H9 (cell line): ENCODE results near the gene LRMDA. TPM values are rescaled to one million over a fixed set of nuclear protein-coding genes. Genes with fewer than 3 reads are reported as not detected.

Experiments used
- DNase-seq: peaks from one replicate; pipeline ENCODE4 v3.0.0-alpha.2; 2017
- H2AFZ ChIP-seq: one replicate; pipeline ENCODE4 v1.6.1; 2013; ENCODE audit warnings: mild to moderate bottlenecking, low read length, control low read depth, moderate library complexity
- H2AK5ac ChIP-seq: 2 replicates; pipeline ENCODE4 v1.6.1; 2013; ENCODE audit warnings: low read length, control low read depth, mixed read lengths; ENCODE audit not compliant: insufficient read length
- H2BK120ac ChIP-seq: one replicate; pipeline ENCODE4 v1.6.1; 2013; ENCODE audit warnings: low read depth, mild to moderate bottlenecking, low read length, control low read depth, inconsistent platforms; ENCODE audit not compliant: poor library complexity, severe bottlenecking
- H2BK12ac ChIP-seq: 2 replicates; pipeline ENCODE4 v1.6.1; 2013; ENCODE audit warnings: low read length, control low read depth, mixed read lengths, low read depth; ENCODE audit not compliant: insufficient read length
- H2BK15ac ChIP-seq: 2 replicates; pipeline ENCODE4 v1.6.1; 2013; ENCODE audit warnings: low read depth, low read length, control low read depth
- H2BK20ac ChIP-seq: one replicate; pipeline ENCODE4 v1.6.1; 2013; ENCODE audit warnings: low read depth, mild to moderate bottlenecking, low read length, control low read depth, inconsistent platforms; ENCODE audit not compliant: poor library complexity, severe bottlenecking
- H2BK5ac ChIP-seq: 2 replicates; pipeline ENCODE4 v1.6.1; 2013; ENCODE audit warnings: low read length, control low read depth, mixed read lengths; ENCODE audit not compliant: insufficient read length
- H3K14ac ChIP-seq: 2 replicates; pipeline ENCODE4 v1.6.1; 2013; ENCODE audit warnings: low read length, control low read depth; ENCODE audit not compliant: insufficient read depth
- H3K18ac ChIP-seq: 2 replicates; pipeline ENCODE4 v1.6.1; 2013; ENCODE audit warnings: low read depth, mild to moderate bottlenecking, mixed read lengths, low read length, control low read depth; ENCODE audit not compliant: insufficient read length
- H3K23ac ChIP-seq: 2 replicates; pipeline ENCODE4 v1.6.1; 2013; ENCODE audit warnings: low read length, control low read depth, mixed read lengths, low read depth; ENCODE audit not compliant: insufficient read length
- H3K23me2 ChIP-seq: 2 replicates; pipeline ENCODE4 v1.6.1; 2013; ENCODE audit warnings: low read depth, mild to moderate bottlenecking, mixed read lengths, low read length, control low read depth; ENCODE audit not compliant: insufficient read length, poor library complexity, severe bottlenecking
- H3K27ac ChIP-seq: 2 replicates; pipeline ENCODE4 v1.5.1; 2013; ENCODE audit warnings: low read length, control low read depth, mixed read lengths, low read depth; ENCODE audit not compliant: insufficient read length
- H3K27me3 ChIP-seq: 2 replicates; pipeline ENCODE4 v1.6.1; 2013; ENCODE audit warnings: low read length, control low read depth, inconsistent platforms; ENCODE audit not compliant: insufficient read depth
- H3K4ac ChIP-seq: 2 replicates; pipeline ENCODE4 v1.6.1; 2013; ENCODE audit warnings: low read depth, mild to moderate bottlenecking, control low read depth, inconsistent platforms, low read length, moderate library complexity
- H3K4me1 ChIP-seq: 2 replicates; pipeline ENCODE4 v1.6.1; 2013; ENCODE audit warnings: low read length, control low read depth, inconsistent platforms; ENCODE audit not compliant: insufficient read depth
- H3K4me2 ChIP-seq: 2 replicates; pipeline ENCODE4 v1.6.1; 2013; ENCODE audit warnings: low read length, control low read depth, mixed read lengths; ENCODE audit not compliant: insufficient read length, insufficient read depth
- H3K56ac ChIP-seq: 2 replicates; pipeline ENCODE4 v1.6.1; 2013; ENCODE audit warnings: low read depth, mild to moderate bottlenecking, mixed read lengths, low read length, control low read depth; ENCODE audit not compliant: insufficient read length
- H3K79me1 ChIP-seq: 2 replicates; pipeline ENCODE4 v1.6.1; 2013; ENCODE audit warnings: low read depth, mild to moderate bottlenecking, moderate library complexity, low read length, control low read depth, inconsistent platforms; ENCODE audit not compliant: insufficient read depth, poor library complexity, severe bottlenecking
- H3K79me2 ChIP-seq: 2 replicates; pipeline ENCODE4 v1.6.1; 2013; ENCODE audit warnings: low read length, control low read depth, inconsistent platforms; ENCODE audit not compliant: insufficient read depth
- H3K9ac ChIP-seq: 2 replicates; pipeline ENCODE4 v1.6.1; 2013; ENCODE audit warnings: low read length, control low read depth, mixed read lengths; ENCODE audit not compliant: insufficient read length; ENCODE audit errors: extremely low read depth
- H3K9me3 ChIP-seq: one replicate; pipeline ENCODE4 v1.6.1; 2013; ENCODE audit warnings: low read depth, low read length, inconsistent platforms; ENCODE audit not compliant: control insufficient read depth
- H3T11ph ChIP-seq: one replicate; pipeline ENCODE4 v1.6.1; 2013; ENCODE audit warnings: mild to moderate bottlenecking, low read length, control low read depth, inconsistent platforms
- H4K20me1 ChIP-seq: one replicate; pipeline ENCODE4 v1.6.1; 2013; ENCODE audit not compliant: control insufficient read depth, insufficient read length, insufficient read depth
- H4K5ac ChIP-seq: 2 replicates; pipeline ENCODE4 v1.6.1; 2013; ENCODE audit warnings: low read depth, mild to moderate bottlenecking, mixed read lengths, low read length, control low read depth; ENCODE audit not compliant: insufficient read length
- H4K8ac ChIP-seq: replicated peaks from 2 replicates; pipeline ENCODE4 v1.6.1; 2013; ENCODE audit warnings: low read length, control low read depth, mixed read lengths, low read depth; ENCODE audit not compliant: insufficient read length
- H4K91ac ChIP-seq: 2 replicates; pipeline ENCODE4 v1.6.1; 2013; ENCODE audit warnings: low read depth, mild to moderate bottlenecking, moderate library complexity, mixed read lengths, low read length, control low read depth; ENCODE audit not compliant: insufficient read length
- H3K27ac Mint-ChIP-seq, 3 experiments: 2 replicates in 2 of 3; 3 replicates in 1 of 3; pipeline ENCODE4 v1.8.0; 2020 to 2021; ENCODE audit warnings: mixed read lengths in 3 of 3, mild to moderate bottlenecking in 1 of 3, moderate library complexity in 1 of 3
- H3K27me3 Mint-ChIP-seq: 2 replicates; pipeline ENCODE4 v1.8.0; 2021; ENCODE audit warnings: low read depth, mild to moderate bottlenecking, moderate library complexity, mixed read lengths
- H3K36me3 Mint-ChIP-seq, 3 experiments: 2 replicates in 2 of 3; 3 replicates in 1 of 3; pipeline ENCODE4 v1.8.0; 2020 to 2021; ENCODE audit warnings: low read depth in 3 of 3, mixed read lengths in 3 of 3; ENCODE audit not compliant: insufficient read depth in 1 of 3
- H3K4me1 Mint-ChIP-seq, 2 experiments: 2 replicates each; pipeline ENCODE4 v1.8.0; 2020; ENCODE audit warnings: mixed read lengths in 2 of 2
- H3K4me3 Mint-ChIP-seq, 2 experiments: 2 replicates in 1 of 2; 3 replicates in 1 of 2; pipeline ENCODE4 v1.8.0; 2020 to 2021; ENCODE audit warnings: mild to moderate bottlenecking in 2 of 2, mixed read lengths in 2 of 2, moderate library complexity in 1 of 2
- H3K9me3 Mint-ChIP-seq, 2 experiments: 2 replicates in 1 of 2; 3 replicates in 1 of 2; pipeline ENCODE4 v1.8.0; 2020; ENCODE audit warnings: mild to moderate bottlenecking in 2 of 2, mixed read lengths in 2 of 2, moderate library complexity in 1 of 2
- WGBS: extraction: QIAGEN DNeasy Blood & Tissue Kit; methylation state at CpG from one replicate; pipeline ENCODE4 v1.1.7; 2013; ENCODE audit warnings: missing lambda C conversion rate, low lambda C conversion rate, mixed read lengths; ENCODE audit not compliant: insufficient read length; ENCODE audit errors: extremely low coverage; 5-methylcytosine and 5-hydroxymethylcytosine counted together
- total RNA-seq: library from RNA; stranded (reverse); gene quantifications from 2 replicates; pipeline ENCODE4 v1.2.1, GENCODE V29; 2021
- TF ChIP-seq, protein P1 (sequence below): fragments of 200-600 bp; sonication (generic); conservative IDR thresholded peaks from 3 replicates; pipeline ENCODE4 v1.8.0; 2021; ENCODE audit warnings: antibody characterized with exemption, mild to moderate bottlenecking

Gene LRMDA
- total RNA-seq, 1 experiment from 2014 or later: 1.8 TPM

DNA sequence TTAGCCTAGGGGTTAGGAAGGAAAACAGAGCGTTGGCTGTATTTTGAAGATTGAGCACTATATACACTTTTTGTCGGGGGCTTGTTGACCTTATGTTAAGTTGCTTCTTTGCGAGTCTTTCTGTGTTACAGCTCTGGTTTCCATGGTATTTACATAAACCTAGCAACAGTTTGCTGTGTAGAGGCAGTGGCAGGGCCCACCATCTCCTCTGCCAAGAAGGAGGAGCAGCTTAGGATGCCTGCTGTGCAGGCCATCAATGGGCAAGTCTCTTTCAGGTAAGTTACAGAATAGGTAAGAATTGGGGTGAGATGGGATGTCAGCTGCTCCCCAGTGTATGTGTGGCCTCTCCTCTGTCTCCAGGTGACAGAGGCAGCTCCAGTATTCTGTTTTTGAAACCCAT is 485.5 kb downstream of the LRMDA start:
- WGBS: no CpG with 5 or more reads among the region's 3 CpGs
- H3K9me3 ChIP-seq: no peaks in the 10 kb centered on the region

More for the DNA sequence above, 485.5 kb downstream of the LRMDA start:
- no peak overlapping the region for H4K91ac ChIP-seq
- H2BK15ac ChIP-seq: no peak overlapping the region
- no peak overlapping the region for H3K23ac ChIP-seq
- no peak overlapping the region for H4K8ac ChIP-seq
- Mint-ChIP-seq H3K4me3 (no peak overlapping the region), H3K36me3 (no peaks in the 10 kb centered on the region), H3K27me3 (peaks cover 5% of the 10 kb centered on the region), H3K27ac (no peak overlapping the region), H3K9me3 (no peaks in the 10 kb centered on the region), H3K4me1 (peaks cover 3% of the 10 kb centered on the region in 2 experiments; a peak in 2 of 4 replicates)
- no peak overlapping the region for H3K4me2 ChIP-seq
- H2BK5ac ChIP-seq: no peak overlapping the region
- no peaks in the 10 kb centered on the region for H3K27me3 ChIP-seq
- TF ChIP-seq, protein P1, sequence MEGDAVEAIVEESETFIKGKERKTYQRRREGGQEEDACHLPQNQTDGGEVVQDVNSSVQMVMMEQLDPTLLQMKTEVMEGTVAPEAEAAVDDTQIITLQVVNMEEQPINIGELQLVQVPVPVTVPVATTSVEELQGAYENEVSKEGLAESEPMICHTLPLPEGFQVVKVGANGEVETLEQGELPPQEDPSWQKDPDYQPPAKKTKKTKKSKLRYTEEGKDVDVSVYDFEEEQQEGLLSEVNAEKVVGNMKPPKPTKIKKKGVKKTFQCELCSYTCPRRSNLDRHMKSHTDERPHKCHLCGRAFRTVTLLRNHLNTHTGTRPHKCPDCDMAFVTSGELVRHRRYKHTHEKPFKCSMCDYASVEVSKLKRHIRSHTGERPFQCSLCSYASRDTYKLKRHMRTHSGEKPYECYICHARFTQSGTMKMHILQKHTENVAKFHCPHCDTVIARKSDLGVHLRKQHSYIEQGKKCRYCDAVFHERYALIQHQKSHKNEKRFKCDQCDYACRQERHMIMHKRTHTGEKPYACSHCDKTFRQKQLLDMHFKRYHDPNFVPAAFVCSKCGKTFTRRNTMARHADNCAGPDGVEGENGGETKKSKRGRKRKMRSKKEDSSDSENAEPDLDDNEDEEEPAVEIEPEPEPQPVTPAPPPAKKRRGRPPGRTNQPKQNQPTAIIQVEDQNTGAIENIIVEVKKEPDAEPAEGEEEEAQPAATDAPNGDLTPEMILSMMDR: no peak
- no peak overlapping the region for H2AFZ ChIP-seq
- H3K4ac ChIP-seq: no peak overlapping the region
- no peak overlapping the region for H2BK12ac ChIP-seq
- H4K20me1 ChIP-seq: no peaks in the 10 kb centered on the region
- H2BK120ac ChIP-seq: no peak overlapping the region
- H4K5ac ChIP-seq: no peak overlapping the region
- no peak overlapping the region for H3K9ac ChIP-seq
- H3K4me1 ChIP-seq: no peaks in the 10 kb centered on the region
- H3K56ac ChIP-seq: no peak overlapping the region
- no peak for DNase-seq
- no peak overlapping the region for H2AK5ac ChIP-seq
- no peaks in the 10 kb centered on the region for H3K79me2 ChIP-seq
- no peak overlapping the region for H3K27ac ChIP-seq
- peak overlapping the region; percentile 26 for H2BK20ac ChIP-seq
- no peak overlapping the region for H3T11ph ChIP-seq
- no peak overlapping the region for H3K18ac ChIP-seq
- H3K14ac ChIP-seq: no peak overlapping the region
- H3K23me2 ChIP-seq: no peaks in the 10 kb centered on the region
- H3K79me1 ChIP-seq: no peaks in the 10 kb centered on the region
